DMS79 treated with DMSO at 0.1 percent for 48 hours (cell line): ENCODE results near the gene RWDD3.

ENCODE experiments used
- DNase-seq: peaks from one replicate; lab custom pipeline; 2025; lab: John Stamatoyannopoulos, UW

The RWDD3 gene

DNA sequence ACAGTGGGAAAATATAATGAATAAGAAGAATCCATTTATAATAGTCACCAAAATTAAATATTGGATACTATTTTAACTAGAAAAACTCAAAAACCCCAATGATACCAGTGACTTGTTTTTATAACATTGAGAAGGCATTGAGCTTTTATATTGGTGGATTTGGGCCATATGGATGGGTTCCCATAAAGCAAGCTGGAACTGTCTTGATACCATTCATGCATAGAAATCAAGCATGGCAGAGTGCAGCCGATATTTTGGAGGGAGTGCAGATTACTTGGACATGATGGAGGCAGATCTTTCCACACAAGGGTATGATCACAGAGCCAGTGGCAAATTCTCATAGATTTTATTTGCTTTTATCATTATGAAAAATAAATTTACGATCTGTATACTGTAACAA lies 3.8 kb upstream of the RWDD3 start:
- DNase-seq: no peak

DNA sequence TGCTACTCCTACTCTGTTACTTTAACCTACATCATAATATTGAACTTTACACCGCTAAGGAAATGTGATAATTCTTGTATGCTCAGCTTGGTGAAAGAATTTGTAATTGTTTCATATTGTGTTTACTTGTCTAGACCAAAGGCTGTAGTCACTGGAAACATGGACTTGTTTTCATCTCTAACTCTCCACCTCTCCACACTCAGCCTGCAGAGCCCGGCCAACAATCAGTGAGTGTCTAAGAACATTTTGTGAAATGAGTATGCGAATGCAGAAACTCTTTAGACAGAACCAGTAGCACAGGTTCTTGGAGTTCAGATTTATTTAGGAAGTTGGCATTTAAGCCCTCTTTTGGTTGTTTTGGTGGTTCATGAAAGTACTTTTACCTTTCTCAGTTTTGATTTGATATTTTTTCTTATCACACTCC lies 3.2 kb upstream of the RWDD3 start:
- no peak for DNase-seq

DNA sequence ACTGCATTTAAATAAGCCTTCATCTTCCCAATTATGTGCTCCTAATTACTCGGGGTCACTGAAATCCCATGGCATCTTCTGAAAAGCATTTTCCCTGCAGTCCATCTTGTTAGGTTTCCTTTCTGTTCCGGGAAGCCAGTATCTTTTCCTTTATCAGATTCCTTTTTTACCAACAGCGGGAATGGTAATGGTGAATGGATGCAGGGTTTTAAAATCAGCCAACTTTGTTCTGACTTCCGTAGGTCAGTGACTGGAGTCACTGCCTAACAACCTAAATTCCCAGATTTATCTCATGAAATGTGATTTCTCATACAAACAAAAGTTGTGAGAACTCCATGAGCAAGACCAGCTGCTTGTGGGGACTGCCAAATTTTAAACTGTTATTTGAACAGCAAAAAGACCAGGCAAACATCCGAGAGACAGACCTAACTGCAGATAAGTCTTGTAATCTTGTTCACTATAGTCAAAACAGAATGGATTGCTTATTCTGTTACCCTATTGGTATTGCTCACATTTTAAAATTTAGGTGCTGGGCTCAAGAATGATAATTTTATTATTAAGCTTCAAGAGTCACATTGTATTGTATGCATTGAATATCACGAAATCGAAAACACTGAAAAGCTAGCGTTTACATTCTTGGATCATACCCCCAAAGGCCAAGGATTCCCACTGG lies 1.2 kb upstream of the RWDD3 start:
- no peak for DNase-seq

DNA sequence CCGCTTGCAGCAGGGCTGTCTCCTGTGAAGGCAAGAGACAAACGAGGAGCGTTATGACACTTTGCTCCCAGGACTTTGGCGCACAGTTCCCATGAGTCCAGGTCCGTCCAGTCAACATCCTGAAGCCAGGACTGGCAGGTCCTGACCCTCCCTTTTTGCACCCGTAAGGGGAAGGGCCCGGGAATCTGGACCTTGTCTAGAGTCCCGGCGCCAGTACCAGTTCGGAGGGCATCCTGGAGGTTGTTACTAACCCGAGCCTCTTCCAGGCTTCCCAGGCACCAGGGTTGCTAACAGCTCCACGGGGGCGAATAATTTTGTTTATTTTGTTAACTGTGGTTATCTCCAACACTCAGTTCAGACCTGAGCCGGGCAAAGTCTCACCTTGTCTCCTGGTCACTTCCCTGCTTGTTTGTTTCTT lies 682 bp upstream of the RWDD3 start:
- DNase-seq: peak; percentile 52

DNA sequence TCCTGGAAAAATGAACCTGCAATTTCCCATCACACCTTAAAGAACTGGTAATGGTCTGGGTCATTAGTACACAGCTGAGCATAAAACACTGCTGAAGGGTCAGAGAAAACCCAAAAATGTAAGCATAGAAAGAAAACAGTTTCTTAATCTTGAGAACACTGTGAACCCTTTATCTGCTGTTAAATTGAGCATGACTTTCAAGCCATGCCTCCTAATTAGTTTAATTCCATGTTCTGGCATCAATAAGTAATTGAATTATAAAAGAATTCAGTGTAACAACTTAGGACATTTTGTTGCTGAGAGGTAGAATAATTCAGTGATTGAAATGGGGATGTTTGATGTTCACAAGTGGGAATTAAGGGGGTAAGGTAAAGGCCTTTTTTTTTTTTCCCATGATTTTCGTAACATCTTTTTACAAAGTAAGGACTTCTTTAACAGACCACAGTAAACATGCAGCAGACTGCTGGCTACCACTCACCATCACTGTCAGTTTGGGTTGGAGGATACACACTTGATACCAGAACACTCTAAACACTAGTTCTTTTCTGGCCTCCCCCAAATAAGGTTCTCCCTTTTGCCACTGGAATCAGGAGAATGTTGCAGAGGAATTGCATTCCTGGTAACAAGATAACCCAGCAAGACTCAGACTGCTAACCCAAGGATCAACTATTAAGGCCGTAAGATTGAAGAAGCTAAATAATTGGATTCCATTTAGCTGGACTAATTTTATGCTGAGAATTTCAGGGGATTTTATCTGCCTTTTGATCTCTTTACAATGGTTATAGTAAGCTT lies 3.0 kb downstream of the RWDD3 start:
- no peak for DNase-seq

DNA sequence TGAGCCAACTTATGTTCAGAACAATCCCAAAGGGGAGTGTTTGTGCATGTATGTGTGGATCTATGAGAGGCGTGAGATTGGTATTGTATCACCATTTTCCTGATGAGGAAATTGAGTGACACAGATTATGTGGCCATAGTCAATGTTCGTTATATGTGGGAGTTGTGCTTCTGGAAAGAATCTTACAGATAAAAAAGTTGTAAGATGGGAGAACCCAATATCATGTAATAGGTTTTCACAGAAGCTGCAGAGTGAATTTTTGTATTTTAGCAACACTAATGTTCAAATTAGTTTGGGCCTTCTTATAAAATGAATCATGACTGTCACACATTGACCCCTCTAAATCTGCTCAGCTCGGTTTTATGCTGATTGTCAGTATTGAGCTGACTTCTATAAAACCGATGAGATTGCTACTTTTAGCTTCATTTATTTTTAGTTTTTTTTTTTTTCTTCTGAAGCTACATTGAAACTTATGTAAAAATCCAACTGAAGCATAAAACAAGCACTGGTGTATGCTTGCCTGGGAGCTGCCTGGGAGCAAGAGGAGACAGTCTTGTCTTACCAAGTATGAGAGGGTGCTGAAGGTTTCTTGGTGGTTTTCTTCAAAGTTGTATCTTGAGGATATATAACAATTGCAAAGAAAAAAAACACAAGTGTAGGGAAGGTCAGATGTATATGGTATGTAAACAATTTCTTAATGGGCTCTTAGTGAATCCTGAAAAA lies 4.1 kb downstream of the RWDD3 start:
- no peak for DNase-seq

DNA sequence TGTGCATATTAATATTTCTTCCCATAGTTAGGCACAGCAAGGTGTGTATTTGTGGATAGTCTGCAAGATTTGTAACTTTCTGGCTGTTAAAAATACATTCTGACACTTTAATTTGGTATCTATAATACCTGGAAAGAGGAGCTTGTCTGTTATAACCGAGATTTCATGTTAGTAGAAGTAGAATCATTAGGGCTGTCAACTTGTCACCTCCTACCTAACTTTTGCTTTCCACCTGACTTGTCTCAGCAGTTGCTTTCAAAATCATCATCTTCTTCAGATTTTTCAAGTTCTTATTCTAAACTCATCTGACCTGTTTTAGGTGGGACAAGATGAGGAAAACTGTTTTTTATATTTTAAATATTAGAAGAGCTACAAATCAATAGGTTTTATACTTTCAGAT lies 11.0 kb downstream of the RWDD3 start:
- no peak for DNase-seq

DNA sequence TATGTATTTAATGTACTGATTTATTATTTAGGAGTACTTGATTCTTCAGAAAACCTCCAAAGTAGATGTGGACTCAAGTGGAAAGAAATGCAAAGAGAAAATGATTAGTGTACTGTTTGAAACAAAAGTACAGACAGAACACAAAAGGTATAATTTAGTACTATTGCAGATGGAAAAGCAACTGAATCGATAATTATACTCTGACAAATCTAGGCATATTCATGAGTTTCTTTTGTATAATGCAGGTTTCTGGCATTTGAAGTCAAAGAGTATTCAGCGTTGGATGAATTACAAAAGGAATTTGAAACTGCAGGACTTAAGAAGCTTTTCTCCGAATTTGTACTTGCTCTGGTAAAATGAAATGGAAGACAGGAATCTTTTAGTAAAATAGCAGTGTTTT lies 12.5 kb downstream of the RWDD3 start:
- DNase-seq: no peak

DNA sequence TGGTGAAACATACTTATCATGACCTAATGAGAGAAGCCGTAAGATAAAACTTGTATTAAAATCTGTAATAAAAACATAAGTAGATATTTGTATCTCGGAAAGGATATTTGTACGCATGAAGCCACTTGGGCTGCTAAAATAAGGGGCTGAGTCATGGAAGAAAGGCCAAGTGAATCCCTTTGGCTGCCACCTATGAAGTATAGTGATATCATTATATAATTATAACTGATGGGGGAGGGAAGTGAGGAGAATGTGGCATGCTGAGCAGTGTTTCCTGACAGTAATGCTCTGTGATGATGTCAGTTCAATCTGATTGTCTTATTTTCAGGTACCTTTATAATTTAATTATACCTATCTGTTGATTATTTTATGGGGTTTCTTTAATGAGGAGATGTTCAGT lies 13.6 kb downstream of the RWDD3 start:
- no peak for DNase-seq

DNA sequence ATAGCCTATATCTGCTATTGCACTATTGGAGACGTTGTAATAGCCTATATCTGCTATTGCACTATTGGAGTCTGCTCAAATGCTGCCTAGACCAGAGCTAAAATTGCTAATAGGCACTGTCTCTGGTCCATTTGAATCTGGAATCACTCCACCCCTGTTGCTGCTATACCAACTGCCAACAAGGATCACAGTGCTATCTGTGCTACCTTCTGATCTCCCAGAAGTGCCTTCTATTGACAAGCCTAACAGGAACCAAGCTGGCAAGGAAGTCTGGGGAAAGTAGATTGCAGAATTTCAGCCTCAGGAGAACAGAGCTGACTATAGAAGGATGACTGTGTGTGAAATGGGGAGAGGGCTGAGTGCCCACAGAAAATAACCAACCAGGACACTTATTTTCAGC lies 15.9 kb downstream of the RWDD3 start:
- no peak for DNase-seq

DNA sequence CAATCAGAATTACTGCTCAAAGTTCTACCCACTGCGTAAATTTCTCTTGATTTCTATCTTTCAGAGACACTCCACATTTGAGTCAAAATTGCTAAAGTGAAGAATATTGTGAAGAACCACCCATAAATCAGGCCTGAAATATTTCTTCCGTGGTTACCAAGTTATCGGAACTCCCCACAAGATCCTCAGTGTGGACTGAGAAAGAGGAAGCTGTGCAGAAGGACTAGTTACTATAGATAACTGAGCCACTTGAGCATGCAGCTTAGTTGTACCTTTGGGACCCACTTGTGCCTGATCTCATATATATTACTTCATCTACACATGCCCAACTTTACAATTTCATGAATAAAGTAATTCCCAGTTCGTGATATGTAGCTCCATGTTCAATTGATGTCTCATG lies 18.4 kb downstream of the RWDD3 start:
- DNase-seq: no peak

DNA sequence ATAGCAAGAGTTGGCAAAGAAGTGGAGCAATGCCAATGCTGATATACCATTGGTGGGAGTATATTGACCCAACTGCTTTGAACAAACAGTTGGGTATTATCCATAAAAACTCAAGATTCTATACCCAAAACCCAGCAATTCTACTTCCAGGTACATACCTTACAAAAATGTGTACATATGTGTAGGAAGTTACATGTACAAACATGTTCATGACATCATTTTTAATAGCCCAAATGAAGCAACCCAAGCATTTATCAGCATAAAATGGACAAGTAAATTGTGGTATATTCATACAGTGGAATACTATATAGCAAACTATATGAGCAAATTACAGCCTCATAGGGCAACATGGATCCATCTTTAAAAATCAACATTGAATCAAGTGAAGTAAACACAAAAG lies 20.9 kb downstream of the RWDD3 start:
- no peak for DNase-seq

DNA sequence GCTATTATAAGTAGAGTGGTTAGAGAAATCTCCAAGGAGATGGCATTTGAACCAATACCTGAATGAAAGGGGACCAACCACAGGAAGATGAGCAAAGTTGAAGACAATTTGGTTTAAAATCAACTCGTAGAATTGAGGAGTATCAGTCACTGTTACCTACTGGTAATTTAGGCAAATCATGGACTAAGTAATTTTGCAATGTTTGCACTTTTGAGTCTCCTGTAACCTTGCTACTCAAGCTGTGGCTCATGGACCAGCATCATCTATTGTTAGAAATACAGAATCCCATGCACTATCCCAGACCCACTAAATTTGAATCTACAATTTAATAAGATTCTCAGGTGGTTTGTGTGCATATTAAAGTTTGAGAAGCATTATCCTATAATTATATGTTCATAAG lies 21.8 kb downstream of the RWDD3 start:
- no peak for DNase-seq

DNA sequence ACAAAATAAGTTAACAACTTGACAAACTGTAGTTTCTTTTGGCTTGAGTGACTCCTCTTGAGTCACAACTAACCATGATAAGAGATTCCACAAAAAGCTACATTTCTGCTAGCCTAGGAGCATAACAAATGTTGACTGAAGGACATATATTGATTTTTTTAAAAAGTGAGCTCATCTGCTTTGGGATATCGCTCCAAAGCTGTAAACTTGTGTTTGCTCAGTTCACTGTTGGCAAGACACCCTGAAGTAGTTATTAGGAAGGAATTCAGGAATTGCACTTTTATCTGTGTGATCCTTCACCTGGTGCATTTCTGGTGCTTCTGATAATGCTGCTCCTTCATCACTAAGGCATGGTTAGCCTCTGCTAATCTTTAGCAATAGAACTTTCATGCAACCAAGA lies 23.7 kb downstream of the RWDD3 start:
- DNase-seq: no peak

DNA sequence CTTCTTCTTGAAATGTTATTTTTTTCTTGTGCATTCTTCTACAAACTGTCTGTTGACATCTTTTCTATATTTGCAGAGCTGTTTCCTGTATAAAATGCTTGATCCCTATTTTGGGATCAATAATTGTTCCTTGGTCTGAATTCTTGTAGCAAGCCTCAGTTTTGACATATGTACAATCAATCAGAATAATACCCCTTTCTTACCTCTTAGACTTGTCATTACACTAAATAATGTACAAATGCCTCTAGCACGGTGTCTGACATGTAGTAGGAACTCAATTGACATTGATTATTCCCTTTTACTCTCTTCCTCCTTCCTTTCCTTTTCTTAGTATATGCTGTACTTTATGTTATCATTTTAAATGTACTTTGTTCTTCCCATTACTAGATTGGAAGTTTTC lies 25.2 kb downstream of the RWDD3 start:
- DNase-seq: no peak

DNA sequence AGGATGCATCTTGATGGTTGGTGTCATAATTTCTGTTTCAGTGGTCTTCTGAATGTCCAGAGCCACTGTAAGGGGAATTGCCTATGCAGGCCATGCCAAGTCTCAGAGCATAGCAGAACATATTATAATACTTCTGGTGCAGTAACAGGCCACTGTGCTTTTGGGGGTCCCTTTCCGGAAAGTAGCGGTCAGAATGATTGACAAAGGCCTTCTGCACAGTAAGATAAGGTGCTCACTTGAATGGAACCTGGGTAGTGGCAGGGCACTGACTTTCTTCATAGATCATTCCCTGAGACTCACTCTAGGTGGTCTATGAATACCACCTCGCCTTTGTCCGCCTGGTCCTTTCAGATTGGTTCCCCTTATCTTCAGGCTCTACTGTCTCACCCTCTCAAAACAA lies 28.9 kb downstream of the RWDD3 start:
- DNase-seq: no peak

DNA sequence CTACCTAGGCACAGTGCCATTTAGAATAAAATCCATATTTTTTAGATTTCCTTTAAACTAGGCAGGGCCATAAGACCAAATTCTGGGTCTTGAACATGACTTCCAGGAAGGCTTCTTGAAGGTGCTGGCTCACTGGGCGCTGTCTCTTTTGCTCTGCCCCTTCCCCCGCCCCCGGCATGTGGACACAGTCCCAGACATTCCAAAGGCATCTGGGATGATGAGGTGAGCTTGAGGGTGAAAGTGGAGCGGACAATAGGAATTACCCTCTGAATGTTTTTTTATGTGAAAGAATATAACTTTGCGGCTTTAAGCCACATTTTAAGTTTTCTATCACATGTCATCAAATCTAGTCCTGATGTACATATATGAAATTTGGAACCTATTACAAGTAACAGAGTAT lies 29.4 kb downstream of the RWDD3 start:
- DNase-seq: no peak

DNA sequence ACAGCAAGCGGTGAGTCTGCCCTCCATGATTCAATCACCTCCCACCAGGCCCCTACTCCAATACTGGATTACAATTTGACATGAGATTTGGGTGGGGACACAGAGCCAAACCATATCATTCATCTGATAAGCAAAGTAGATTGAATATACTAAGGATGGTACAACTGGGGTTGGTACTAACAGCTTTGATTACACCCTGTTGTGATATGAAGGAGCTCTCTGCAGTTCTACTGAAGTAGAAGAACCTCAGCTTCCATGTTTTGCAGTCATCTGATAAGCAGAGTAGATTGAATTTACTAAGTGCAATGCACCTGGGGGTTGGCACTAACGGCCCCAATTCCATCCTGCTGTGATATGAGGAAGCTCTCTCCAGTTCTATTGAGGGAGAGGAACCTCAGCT lies 31.1 kb downstream of the RWDD3 start:
- DNase-seq: no peak

DNA sequence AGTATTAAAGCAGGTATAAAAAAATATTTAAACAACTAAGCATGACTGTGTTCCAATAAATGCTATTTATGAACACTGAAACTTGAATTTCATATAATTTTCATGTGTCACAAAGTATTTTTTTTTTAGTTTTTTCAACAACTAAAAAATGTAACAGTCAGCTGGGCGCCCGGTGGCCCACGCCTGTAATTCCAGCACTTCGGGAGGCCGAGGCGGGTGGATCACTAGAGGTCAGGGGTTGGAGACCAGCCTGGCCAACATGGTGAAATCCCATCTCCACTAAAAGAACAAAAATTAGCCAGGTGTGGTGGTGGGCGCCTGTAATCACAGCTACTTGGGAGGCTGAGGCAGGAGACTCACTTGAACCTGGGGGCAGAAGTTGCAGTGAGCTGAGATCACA lies 42.4 kb downstream of the RWDD3 start:
- no peak for DNase-seq

DNA sequence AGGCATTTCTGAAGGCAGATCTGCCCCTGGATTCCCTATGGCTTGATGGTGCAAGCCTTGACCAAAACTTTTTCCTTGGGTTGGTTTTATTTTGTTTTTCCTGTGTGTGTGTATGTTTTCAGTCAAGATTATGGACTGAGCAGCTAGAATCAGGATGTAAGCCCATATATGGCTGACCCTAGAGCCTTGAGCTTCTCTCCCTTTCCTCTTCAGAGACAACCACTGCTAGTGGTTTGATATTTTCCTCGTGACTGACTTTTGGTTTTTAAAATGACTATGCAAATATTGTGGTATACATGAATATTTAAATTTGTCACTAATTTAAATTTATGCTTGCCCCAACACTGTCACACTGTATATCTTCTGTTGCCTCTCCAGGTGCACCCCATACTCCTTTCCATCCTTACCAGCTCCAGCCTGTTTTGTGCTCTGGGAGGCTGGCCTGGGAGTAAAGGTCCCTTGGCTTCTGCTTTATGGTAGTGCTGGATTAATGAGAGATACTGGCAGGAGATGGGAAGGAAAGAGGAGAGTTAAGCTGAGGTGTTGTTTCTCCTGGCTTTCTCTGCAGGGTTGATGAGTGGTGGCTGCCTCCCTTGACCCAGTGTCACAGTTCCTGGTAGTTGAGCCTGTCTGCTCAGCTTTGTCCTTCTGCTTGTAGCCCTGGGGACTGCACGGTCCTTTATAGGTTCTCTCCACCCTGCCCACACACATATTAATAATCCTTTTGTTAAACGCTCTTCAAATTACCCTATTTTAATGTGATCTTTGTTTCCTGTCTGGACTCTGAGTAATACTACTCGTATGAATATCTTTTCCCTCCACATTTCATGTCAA lies 44.4 kb downstream of the RWDD3 start:
- DNase-seq: no peak

DNA sequence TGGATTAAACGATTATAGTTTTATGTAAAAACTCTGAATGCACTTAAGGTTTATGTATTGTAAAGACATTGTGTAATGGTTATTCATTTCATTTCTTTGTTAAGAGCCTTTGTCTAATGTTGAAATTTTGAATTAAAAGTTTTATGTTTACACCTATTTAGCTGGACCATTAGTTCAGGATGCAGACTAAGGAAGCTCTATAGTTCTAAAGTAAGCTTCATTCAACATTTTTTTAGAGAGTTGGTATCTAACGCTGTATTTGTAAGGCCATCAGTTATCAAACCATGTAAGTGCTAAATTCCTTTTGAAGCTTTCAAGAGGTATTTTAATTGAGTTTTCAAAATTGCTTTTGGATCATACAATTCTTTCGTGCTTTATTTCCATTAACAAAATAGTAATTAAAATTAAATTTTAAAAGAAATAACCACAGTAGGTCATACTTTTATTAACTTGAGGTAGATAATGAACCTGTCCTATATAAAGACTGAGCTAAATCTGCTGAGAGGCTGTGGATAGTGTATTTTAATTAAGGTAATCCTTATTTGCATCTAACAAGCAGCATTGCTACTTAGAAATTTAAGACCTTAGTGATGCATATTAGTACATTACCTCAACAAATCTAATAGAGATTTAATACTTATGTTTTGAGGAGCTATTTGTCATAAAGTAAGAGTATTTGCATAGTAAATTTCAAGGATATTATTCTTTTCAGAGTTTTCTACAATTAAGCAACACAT lies 47.9 kb downstream of the RWDD3 start:
- DNase-seq: no peak

DNA sequence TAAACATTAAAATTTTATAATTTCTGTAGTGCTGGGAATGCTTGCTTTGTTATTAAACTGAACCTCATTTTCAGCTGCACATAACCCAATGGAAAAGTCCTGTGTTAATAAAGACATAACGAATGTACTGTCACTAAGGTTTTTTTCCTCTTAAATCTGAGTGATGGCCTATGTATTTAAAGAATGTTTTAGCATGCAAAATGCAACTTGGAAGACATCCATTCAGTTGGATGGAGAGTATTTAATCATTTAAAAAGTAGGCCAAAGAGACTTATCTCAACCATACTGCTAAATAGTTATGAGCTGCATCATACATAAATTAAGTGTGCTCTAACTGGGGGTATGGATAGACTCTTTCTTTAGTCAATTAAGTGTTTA lies 48.5 kb downstream of the RWDD3 start:
- no peak for DNase-seq
